ENCODE results near the gene PSORS1C1. TPM values are rescaled to one million over a fixed set of nuclear protein-coding genes. Genes with fewer than 3 reads are reported as not detected.

Gene PSORS1C1
- total RNA-seq, 1 donor from 2014 or later, result 10.5 TPM

- H3K36me3 ChIP-seq, result no peaks in the 10 kb centered on the region
- DNase-seq, result no peak
- H3K27ac ChIP-seq, result no peak overlapping the region
- no peaks in the 10 kb centered on the region for H3K27me3 ChIP-seq (ENCODE audit: low read depth)
- no peaks in the 10 kb centered on the region for H3K4me1 ChIP-seq
- ATAC-seq, result no peak
- no peaks in the 10 kb centered on the region for H3K9me3 ChIP-seq
- intact Hi-C loops (cut with DNase I), result loop anchor here (10.0 kb wide), 1 partner anchor 234 kb away; no protein-coding TSS in a partner anchor
- TF ChIP-seq, protein P1, sequence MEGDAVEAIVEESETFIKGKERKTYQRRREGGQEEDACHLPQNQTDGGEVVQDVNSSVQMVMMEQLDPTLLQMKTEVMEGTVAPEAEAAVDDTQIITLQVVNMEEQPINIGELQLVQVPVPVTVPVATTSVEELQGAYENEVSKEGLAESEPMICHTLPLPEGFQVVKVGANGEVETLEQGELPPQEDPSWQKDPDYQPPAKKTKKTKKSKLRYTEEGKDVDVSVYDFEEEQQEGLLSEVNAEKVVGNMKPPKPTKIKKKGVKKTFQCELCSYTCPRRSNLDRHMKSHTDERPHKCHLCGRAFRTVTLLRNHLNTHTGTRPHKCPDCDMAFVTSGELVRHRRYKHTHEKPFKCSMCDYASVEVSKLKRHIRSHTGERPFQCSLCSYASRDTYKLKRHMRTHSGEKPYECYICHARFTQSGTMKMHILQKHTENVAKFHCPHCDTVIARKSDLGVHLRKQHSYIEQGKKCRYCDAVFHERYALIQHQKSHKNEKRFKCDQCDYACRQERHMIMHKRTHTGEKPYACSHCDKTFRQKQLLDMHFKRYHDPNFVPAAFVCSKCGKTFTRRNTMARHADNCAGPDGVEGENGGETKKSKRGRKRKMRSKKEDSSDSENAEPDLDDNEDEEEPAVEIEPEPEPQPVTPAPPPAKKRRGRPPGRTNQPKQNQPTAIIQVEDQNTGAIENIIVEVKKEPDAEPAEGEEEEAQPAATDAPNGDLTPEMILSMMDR (IDR thresholded peaks at IDR 0.05), result no peak
- no peak overlapping the region for H3K4me3 ChIP-seq
Observed at GRCh38 chr6:31130751-31131150, 16.2 kb downstream of the PSORS1C1 start.

- Histone ChIP-seq H3K4me3 (no peak overlapping the region), H3K9me3 (no peaks in the 10 kb centered on the region), H3K27me3 (ENCODE audit: low read depth) (no peaks in the 10 kb centered on the region), H3K36me3 (no peaks in the 10 kb centered on the region), H3K4me1 (no peaks in the 10 kb centered on the region), H3K27ac (no peak overlapping the region)
- DNase-seq (no peak), ATAC-seq (no peak)
- TF ChIP-seq, protein P1 (IDR thresholded peaks at IDR 0.05), result no peak
- intact Hi-C loops (cut with DNase I), result loop anchor here (10.0 kb wide), 1 partner anchor 233 kb away; no protein-coding TSS in a partner anchor
Observed at GRCh38 chr6:31131595-31131994, 17.0 kb downstream of the PSORS1C1 start.

DNA sequence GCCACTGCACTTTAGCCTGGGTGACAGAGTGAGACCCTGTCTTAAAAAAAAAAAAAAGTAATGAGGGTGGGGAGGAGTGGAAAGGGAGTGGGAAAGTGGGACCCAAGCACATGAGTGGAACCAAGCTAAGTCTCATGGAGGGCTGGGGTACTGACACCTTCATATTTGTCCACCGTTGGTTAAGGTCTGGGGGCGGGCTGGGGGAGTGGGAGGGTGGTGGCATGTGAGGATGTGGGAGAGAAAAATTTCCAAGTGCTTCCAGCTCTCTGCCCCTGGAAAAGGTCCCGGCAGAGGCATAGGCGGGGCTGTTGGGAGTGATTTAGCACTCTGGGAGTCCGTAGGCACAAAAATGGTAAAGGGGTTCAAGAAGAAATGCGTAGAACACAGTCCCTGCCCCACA lies 18.2 kb downstream of the PSORS1C1 start:
- H3K4me1 ChIP-seq, result peaks cover 7% of the 10 kb centered on the region
- no peaks in the 10 kb centered on the region for H3K36me3 ChIP-seq
- H3K27ac ChIP-seq, result no peak overlapping the region
- H3K27me3 ChIP-seq (ENCODE audit: low read depth), result no peaks in the 10 kb centered on the region
- TF ChIP-seq, protein P1 (IDR thresholded peaks at IDR 0.05), result no peak
- intact Hi-C loops (cut with DNase I), result loop anchor here (10.0 kb wide), 1 partner anchor 232 kb away; no protein-coding TSS in a partner anchor
- DNase-seq (no peak), ATAC-seq (no peak)
- H3K9me3 ChIP-seq, result no peaks in the 10 kb centered on the region
- H3K4me3 ChIP-seq, result no peak overlapping the region

DNA sequence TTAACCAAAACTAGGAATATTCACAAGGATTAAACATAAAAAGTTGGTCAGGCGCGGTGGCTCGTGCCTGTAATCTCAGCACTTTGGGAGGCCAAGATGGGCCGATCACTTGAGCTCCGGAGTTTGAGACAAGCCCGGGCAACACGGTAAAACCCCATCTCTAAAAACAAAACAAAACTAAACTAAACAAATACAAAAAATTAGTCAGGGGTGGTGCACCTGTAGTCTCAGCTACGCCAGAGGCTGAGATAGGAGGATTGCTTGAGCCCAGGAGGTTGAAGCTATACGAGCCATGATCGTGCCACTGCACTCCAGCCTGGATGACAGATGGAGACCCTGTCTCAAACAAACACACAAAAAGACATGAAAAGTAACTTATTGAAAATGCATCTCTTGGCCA lies 21.1 kb downstream of the PSORS1C1 start:
- Histone ChIP-seq H3K9me3 (no peaks in the 10 kb centered on the region), H3K27me3 (ENCODE audit: low read depth) (no peaks in the 10 kb centered on the region), H3K4me1 (peaks cover 16% of the 10 kb centered on the region), H3K36me3 (no peaks in the 10 kb centered on the region), H3K27ac (no peak overlapping the region), H3K4me3 (no peak overlapping the region)
- ATAC-seq (no peak), DNase-seq (no peak)
- TF ChIP-seq, protein P1 (IDR thresholded peaks at IDR 0.05), result no peak
- intact Hi-C loops (cut with DNase I), result loop anchor here (5.0 to 10.0 kb wide), 2 partner anchors 57 to 229 kb away; no protein-coding TSS in a partner anchor

- Histone ChIP-seq H3K27me3 (ENCODE audit: low read depth) (no peaks in the 10 kb centered on the region), H3K4me1 (peaks cover 24% of the 10 kb centered on the region), H3K36me3 (peaks cover 12% of the 10 kb centered on the region), H3K27ac (no peak within 1 kb of the TSS), H3K4me3 (peak within 1 kb of the TSS; percentile 36), H3K9me3 (no peaks in the 10 kb centered on the region)
- ATAC-seq (no peak), DNase-seq (no peak)
- TF ChIP-seq, protein P1 (IDR thresholded peaks at IDR 0.05), result no peak
- intact Hi-C loops (cut with DNase I), result loop anchor here (5.0 to 10.0 kb wide), 2 partner anchors 53 to 226 kb away; no protein-coding TSS in a partner anchor
Observed at GRCh38 chr6:31138982-31139381, 24.4 kb downstream of the PSORS1C1 start, which contains the start of gene PSORS1C2. Gene PSORS1C2, minus strand, starts transcription at chr6:31139066. Its CDS starts 40 bp downstream, at chr6:31139026.
